Neutrophil (primary cell): ENCODE measurements around the gene XPO1.
A peak's percentile ranks its signal among the peaks of the same experiment; 100 is the strongest.
"Not testable (repeated sequence)": the region's sequence is repeated elsewhere in the genome, so short reads cannot be mapped to it uniquely, and the experiment has no call there.

Source experiments
- H3K27ac ChIP-seq: fragments of 200-600 bp; sonication (generic); 2 replicates; pipeline ENCODE4 v1.5.1; 2016; ENCODE audit warnings: mild to moderate bottlenecking, moderate library complexity
- H3K27me3 ChIP-seq: fragments of 200-600 bp; sonication (generic); 2 replicates; pipeline ENCODE4 v1.6.0; 2016; ENCODE audit warnings: mild to moderate bottlenecking
- H3K36me3 ChIP-seq: fragments of 200-600 bp; sonication (generic); 2 replicates; pipeline ENCODE4 v1.5.1; 2017
- H3K4me1 ChIP-seq, 2 experiments: fragments of 200-600 bp in 1 of 2; sonication (generic) in 1 of 2; 1 replicate in 1 of 2; 2 replicates in 1 of 2; pipeline versions ENCODE4 v1.5.1 to v1.6.1; 2013 to 2016; ENCODE audit warnings: low read depth in 1 of 2, low read length in 1 of 2, mild to moderate bottlenecking in 1 of 2, moderate library complexity in 1 of 2; ENCODE audit not compliant: control insufficient read depth in 1 of 2, insufficient read depth in 1 of 2
- H3K4me3 ChIP-seq, 2 experiments: fragments of 200-600 bp in 1 of 2; sonication (generic) in 1 of 2; 1 replicate in 1 of 2; 2 replicates in 1 of 2; pipeline ENCODE4 v1.5.1; 2013 to 2016; ENCODE audit warnings: low read depth in 1 of 2, low read length in 1 of 2, mild to moderate bottlenecking in 1 of 2, moderate library complexity in 1 of 2
- H3K9me3 ChIP-seq: fragments of 200-600 bp; sonication (generic); 2 replicates; pipeline ENCODE4 v1.5.1; 2016
- CTCF ChIP-seq: fragments of 200-600 bp; sonication (generic); IDR thresholded peaks from 2 replicates; pipeline ENCODE4 v1.5.1; 2016; ENCODE audit warnings: antibody characterized with exemption

XPO1 gene

GRCh38 chr2:61538200-61538919 lies at the start of gene XPO1:
XPO1 (minus strand) TSS chr2:61538356; CDS start chr2:61533897, 4,459 bp downstream.
- Histone ChIP-seq H3K36me3 (no peaks in the 10 kb centered on the region), H3K4me1 (peaks cover 33 to 34% of the 10 kb centered on the region in 2 experiments), H3K9me3 (no peaks in the 10 kb centered on the region), H3K27ac (peak within 1 kb of the TSS; percentile 97), H3K27me3 (no peaks in the 10 kb centered on the region), H3K4me3 (peak within 1 kb of the TSS; percentile 77 to 95)
- TF ChIP-seq CTCF, result peak; percentile 22

GRCh38 chr2:61586928-61587327 lies 48.8 kb upstream of the XPO1 start:
- not testable (repeated sequence) for H3K27me3 ChIP-seq, H3K27ac ChIP-seq, H3K9me3 ChIP-seq, H3K4me3 ChIP-seq, H3K4me1 ChIP-seq, H3K36me3 ChIP-seq

- TF ChIP-seq CTCF, result no peak
- no peaks in the 10 kb centered on the region for H3K9me3 ChIP-seq
- H3K27ac ChIP-seq, result no peak overlapping the region
- H3K4me3 ChIP-seq, result no peak overlapping the region
- no peaks in the 10 kb centered on the region for H3K27me3 ChIP-seq
- no peaks in the 10 kb centered on the region for H3K4me1 ChIP-seq
- H3K36me3 ChIP-seq, result no peaks in the 10 kb centered on the region
Measured at GRCh38 chr2:61585383-61585782, 47.2 kb upstream of the XPO1 start.

GRCh38 chr2:61584368-61584767 lies 46.2 kb upstream of the XPO1 start:
- not testable (repeated sequence) for H3K4me1 ChIP-seq, H3K27ac ChIP-seq, H3K27me3 ChIP-seq, H3K36me3 ChIP-seq, H3K9me3 ChIP-seq, H3K4me3 ChIP-seq

GRCh38 chr2:61582165-61582564 lies 44.0 kb upstream of the XPO1 start:
- Histone ChIP-seq H3K4me3 (no peak overlapping the region), H3K9me3 (no peaks in the 10 kb centered on the region), H3K36me3 (no peaks in the 10 kb centered on the region), H3K27me3 (no peaks in the 10 kb centered on the region), H3K27ac (no peak overlapping the region), H3K4me1 (no peaks in the 10 kb centered on the region)
- no peak for TF ChIP-seq CTCF

- Histone ChIP-seq H3K4me1 (no peaks in the 10 kb centered on the region), H3K36me3 (no peaks in the 10 kb centered on the region), H3K27ac (no peak overlapping the region), H3K27me3 (no peaks in the 10 kb centered on the region), H3K4me3 (no peak overlapping the region), H3K9me3 (no peaks in the 10 kb centered on the region)
- no peak for TF ChIP-seq CTCF
Measured at GRCh38 chr2:61581716-61582115, 43.6 kb upstream of the XPO1 start.
